Transverse colon (tissue), 4 donors: Measurements from ENCODE around the gene THSD7A.

Source experiments
- EP300 ChIP-seq: sonication (generic); formaldehyde crosslinking; IDR thresholded peaks from one replicate; pipeline ENCODE4 v1.6.1; 2017; ENCODE audit warnings: antibody characterized with exemption, low read depth
- POLR2A ChIP-seq: fragments of 450-650 bp; IDR thresholded peaks from one replicate; pipeline ENCODE4 v1.6.1; 2016; ENCODE audit warnings: antibody characterized with exemption, mild to moderate bottlenecking, moderate library complexity
- POLR2AphosphoS5 ChIP-seq, 3 donors: sonication (generic); formaldehyde crosslinking; IDR thresholded peaks; one replicate each; pipeline ENCODE4 v1.6.1; 2016; ENCODE audit warnings: antibody characterized with exemption in 3 of 3
- TF ChIP-seq, protein P1 (sequence below), 5 experiments: fragments of 200-600 bp in 3 of 5; fragments of 450-650 bp in 2 of 5; sonication (generic) in 3 of 5; IDR thresholded peaks; 1 replicate in 2 of 5; 2 replicates in 3 of 5; pipeline ENCODE4 v1.5.1; 2016 to 2017; ENCODE audit warnings: antibody characterized with exemption in 5 of 5, inconsistent platforms in 3 of 5, mild to moderate bottlenecking in 2 of 5, moderate library complexity in 1 of 5

DNA sequence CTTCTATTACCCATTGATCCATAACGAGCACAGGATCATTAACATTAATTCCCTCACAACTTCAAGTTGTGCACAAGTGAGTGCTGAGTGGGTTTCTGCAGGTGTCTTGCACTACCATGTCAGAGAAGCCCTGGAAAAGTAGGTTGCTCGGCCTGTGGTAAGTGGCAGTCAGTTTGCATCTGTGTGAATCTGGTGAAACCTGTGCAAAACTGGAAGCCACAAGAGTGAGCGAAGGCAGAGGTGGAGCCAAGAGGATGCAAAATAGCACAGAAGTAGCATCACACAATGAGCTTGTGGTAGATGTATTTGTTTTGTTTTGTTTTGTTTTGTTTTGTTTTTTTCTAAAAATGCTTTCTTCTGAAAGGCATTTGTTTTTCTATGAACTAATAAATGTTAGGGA lies 181.5 kb downstream of the THSD7A start:
- TF ChIP-seq, protein P1, sequence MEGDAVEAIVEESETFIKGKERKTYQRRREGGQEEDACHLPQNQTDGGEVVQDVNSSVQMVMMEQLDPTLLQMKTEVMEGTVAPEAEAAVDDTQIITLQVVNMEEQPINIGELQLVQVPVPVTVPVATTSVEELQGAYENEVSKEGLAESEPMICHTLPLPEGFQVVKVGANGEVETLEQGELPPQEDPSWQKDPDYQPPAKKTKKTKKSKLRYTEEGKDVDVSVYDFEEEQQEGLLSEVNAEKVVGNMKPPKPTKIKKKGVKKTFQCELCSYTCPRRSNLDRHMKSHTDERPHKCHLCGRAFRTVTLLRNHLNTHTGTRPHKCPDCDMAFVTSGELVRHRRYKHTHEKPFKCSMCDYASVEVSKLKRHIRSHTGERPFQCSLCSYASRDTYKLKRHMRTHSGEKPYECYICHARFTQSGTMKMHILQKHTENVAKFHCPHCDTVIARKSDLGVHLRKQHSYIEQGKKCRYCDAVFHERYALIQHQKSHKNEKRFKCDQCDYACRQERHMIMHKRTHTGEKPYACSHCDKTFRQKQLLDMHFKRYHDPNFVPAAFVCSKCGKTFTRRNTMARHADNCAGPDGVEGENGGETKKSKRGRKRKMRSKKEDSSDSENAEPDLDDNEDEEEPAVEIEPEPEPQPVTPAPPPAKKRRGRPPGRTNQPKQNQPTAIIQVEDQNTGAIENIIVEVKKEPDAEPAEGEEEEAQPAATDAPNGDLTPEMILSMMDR (IDR thresholded peaks at IDR 0.05): no peak
- TF ChIP-seq POLR2A (no peak), EP300 (no peak), POLR2AphosphoS5 (IDR thresholded peaks at IDR 0.05) (no peak)
